HFFc6 (cell line): ENCODE measurements around the gene PTPA. TPM values are rescaled to one million over a fixed set of nuclear protein-coding genes. Genes with fewer than 3 reads are reported as not detected.
A peak's percentile ranks its signal among the peaks of the same experiment; 100 is the strongest.
"Not testable (repeated sequence)": the region's sequence is repeated elsewhere in the genome, so short reads cannot be mapped to it uniquely, and the experiment has no call there.

ENCODE experiments used
- DNase-seq: peaks from one replicate; pipeline ENCODE4 v3.0.0-alpha.2; 2018
- H3K27ac Mint-ChIP-seq: 2 replicates; pipeline ENCODE4 v1.8.0; 2020; ENCODE audit warnings: mild to moderate bottlenecking, mixed read lengths
- H3K27me3 Mint-ChIP-seq: 2 replicates; pipeline ENCODE4 v1.8.0; 2021; ENCODE audit warnings: mild to moderate bottlenecking, moderate library complexity, mixed read lengths; ENCODE audit not compliant: insufficient read depth
- H3K36me3 Mint-ChIP-seq: 2 replicates; pipeline ENCODE4 v1.8.0; 2021; ENCODE audit warnings: low read depth, mixed read lengths
- H3K4me1 Mint-ChIP-seq: 2 replicates; pipeline ENCODE4 v1.8.0; 2020; ENCODE audit warnings: low read depth, mixed read lengths
- H3K4me3 Mint-ChIP-seq: 2 replicates; pipeline ENCODE4 v1.8.0; 2020; ENCODE audit warnings: mild to moderate bottlenecking, moderate library complexity, mixed read lengths
- H3K9me3 Mint-ChIP-seq: 2 replicates; pipeline ENCODE4 v1.8.0; 2020; ENCODE audit warnings: mild to moderate bottlenecking, mixed read lengths
- total RNA-seq, 6 experiments: library from RNA; stranded (reverse); fragmentation: NEBNext Ultra II Directional; extraction: Animal tissue kit (Norgen Biotek cat#: 25700); gene quantifications; 2 replicates in 1 of 6; 3 replicates in 5 of 6; pipeline ENCODE4 v1.2.3, GENCODE V29; 2021
- TF ChIP-seq, protein P1 (sequence below): fragments of 200-600 bp; sonication (generic); IDR thresholded peaks from 2 replicates; pipeline ENCODE4 v1.5.0; 2021; ENCODE audit warnings: antibody characterized with exemption, mild to moderate bottlenecking

The PTPA gene
- total RNA-seq, 6 experiments from 2014 or later = 153 to 170 (median 162) TPM

DNA sequence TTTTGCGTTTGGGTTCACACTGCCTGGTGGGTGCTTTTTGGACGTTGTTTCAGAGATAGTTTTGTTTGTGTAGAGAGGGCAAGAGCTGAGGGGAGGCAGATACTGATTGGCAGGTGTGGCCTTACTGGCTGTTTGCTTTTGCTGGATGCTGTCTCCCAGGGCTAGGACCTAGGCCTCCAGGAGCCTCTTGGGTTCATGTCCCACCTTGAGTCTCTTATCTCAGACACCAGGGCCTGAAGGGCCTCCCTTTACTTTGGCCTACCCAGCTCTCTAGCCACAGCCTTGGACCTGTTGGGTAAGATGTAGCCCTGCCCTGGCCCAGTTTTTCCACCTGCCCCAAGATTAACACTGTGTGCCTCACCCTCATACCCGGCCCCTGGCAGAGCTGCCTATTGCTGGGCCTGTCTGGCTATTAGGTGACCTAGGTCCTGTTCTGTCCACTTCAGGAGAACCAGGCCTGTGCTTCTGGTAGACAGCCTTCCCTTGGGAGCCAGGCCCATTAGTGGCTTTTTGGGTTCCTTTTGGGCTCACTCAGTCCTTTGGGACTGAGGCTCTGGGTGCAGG is 13.4 kb downstream of the PTPA start:
- Mint-ChIP-seq H3K4me3 (no peak overlapping the region), H3K36me3 (peaks cover 16% of the 10 kb centered on the region), H3K27me3 (no peaks in the 10 kb centered on the region; the same call in 1 of the 2 replicates), H3K4me1 (peaks cover 22% of the 10 kb centered on the region), H3K27ac (peak overlapping the region; percentile 6; the same call in 1 of the 2 replicates), H3K9me3 (no peaks in the 10 kb centered on the region)
- TF ChIP-seq, protein P1, sequence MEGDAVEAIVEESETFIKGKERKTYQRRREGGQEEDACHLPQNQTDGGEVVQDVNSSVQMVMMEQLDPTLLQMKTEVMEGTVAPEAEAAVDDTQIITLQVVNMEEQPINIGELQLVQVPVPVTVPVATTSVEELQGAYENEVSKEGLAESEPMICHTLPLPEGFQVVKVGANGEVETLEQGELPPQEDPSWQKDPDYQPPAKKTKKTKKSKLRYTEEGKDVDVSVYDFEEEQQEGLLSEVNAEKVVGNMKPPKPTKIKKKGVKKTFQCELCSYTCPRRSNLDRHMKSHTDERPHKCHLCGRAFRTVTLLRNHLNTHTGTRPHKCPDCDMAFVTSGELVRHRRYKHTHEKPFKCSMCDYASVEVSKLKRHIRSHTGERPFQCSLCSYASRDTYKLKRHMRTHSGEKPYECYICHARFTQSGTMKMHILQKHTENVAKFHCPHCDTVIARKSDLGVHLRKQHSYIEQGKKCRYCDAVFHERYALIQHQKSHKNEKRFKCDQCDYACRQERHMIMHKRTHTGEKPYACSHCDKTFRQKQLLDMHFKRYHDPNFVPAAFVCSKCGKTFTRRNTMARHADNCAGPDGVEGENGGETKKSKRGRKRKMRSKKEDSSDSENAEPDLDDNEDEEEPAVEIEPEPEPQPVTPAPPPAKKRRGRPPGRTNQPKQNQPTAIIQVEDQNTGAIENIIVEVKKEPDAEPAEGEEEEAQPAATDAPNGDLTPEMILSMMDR = no peak
- no peak for DNase-seq

DNA sequence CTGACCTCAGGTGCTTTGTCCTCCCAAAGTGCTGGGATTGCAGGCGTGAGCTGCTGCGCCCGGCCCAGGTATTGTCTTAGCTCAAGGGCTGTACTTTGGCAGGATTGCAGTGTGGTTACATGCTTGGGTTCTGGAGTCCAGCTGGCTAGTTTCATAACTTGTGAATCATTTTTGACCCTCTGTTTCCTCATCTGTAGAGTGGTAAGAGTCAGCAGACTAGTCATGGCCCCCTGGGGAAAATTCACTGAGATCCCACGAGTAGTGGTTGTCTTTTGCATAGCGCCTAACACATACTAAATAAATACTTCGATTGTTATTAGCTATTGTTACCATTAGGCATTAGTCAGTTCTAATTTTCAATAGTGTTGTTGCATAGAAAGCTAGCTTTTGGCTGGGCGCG is 14.3 kb downstream of the PTPA start:
- H3K36me3 Mint-ChIP-seq = peaks cover 17% of the 10 kb centered on the region
- DNase-seq = peak; percentile 74
- peak overlapping the region; percentile 49 for H3K27ac Mint-ChIP-seq
- no peaks in the 10 kb centered on the region for H3K9me3 Mint-ChIP-seq
- TF ChIP-seq, protein P1 = no peak
- no peaks in the 10 kb centered on the region; the same call in 1 of the 2 replicates for H3K27me3 Mint-ChIP-seq
- H3K4me1 Mint-ChIP-seq = peaks cover 22% of the 10 kb centered on the region
- H3K4me3 Mint-ChIP-seq = no peak overlapping the region

DNA sequence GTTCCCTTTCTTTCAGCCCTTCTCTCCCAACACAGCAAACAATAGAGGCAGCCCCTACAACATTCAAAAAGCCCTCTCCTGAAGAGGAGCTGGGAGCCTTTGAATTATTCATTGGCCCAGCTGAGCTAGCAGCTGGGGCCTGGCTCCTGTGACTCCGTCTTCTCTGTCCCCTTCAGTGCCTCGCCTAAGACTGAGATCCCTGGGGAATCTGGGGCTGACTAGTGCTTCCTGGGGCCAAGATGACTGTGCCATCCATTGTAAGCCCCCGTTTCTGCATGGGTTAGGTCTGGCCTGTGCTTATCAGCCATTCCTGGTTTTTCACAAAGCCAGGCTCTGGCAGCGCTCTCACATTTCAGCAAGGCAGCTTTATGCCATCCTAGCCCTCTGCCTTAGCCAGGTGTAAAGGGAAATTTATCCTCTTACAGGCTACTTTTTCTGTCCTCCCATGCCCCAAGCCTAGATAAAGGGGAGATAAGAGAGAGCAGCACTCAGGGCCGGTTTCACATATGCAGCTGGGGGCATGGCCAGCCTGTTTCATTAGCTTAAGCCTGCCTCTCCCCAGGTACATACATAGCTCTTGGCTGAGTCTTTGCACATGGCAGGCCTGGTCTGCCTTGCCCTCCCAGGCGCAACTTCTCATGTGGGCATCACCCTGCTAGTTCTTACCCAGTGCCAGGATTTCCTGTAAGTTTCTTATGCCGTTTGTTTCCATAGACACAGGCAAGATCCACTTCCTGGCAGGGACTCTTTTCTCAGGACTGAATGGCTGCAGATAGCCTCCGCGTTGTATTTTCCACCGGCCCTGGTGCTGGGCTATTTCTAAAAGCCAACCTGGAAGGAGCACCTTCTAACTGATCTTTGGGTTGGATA is 15.8 kb downstream of the PTPA start:
- Mint-ChIP-seq H3K4me1 (peaks cover 20% of the 10 kb centered on the region), H3K4me3 (no peak overlapping the region), H3K27ac (no peak overlapping the region), H3K9me3 (no peaks in the 10 kb centered on the region), H3K36me3 (peaks cover 25% of the 10 kb centered on the region), H3K27me3 (no peaks in the 10 kb centered on the region; the same call in 1 of the 2 replicates)
- no peak for DNase-seq
- TF ChIP-seq, protein P1 = no peak

DNA sequence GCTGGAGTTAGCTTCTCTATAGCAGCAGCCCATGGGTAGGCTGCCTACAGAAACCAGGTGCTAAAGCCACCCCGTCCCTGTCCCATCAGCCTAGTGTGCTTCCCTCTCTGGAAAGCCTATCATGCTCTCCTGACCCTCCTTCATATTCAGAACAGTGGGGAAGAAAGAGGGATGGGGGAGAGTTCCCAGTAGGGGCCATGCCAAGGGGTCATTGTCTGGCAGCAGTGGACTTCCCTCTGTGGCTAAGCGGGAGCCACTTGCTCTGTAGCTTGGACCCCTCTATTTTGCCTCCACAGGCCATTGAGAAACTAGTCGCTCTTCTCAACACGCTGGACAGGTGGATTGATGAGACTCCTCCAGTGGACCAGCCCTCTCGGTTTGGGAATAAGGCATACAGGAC is 17.5 kb downstream of the PTPA start:
- no peak overlapping the region for H3K27ac Mint-ChIP-seq
- H3K4me3 Mint-ChIP-seq = no peak overlapping the region
- peaks cover 27% of the 10 kb centered on the region for H3K36me3 Mint-ChIP-seq
- H3K27me3 Mint-ChIP-seq = no peaks in the 10 kb centered on the region; the same call in 1 of the 2 replicates
- DNase-seq = no peak
- H3K4me1 Mint-ChIP-seq = peaks cover 21% of the 10 kb centered on the region
- TF ChIP-seq, protein P1 = no peak
- no peaks in the 10 kb centered on the region for H3K9me3 Mint-ChIP-seq

DNA sequence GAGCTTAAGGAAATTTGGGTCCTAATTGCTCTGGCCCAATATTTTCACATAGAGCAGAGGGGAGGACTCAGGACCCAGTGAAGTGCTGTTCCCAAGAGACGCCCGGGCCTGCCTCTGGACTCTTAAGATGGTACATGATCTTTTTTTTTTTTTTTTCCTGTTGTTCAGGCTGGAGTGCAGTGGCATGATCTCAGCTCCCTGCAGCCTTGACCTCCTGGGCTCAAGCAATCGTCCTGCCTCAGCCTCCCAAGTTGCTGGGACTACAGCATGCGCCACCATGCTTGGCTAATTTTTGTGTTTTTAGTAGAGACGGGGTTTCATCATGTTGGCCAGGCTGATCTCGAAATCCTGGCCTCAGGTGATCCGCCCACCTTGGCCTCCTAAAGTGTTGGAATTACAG is 19.1 kb downstream of the PTPA start:
- not testable (repeated sequence) for DNase-seq, H3K9me3 Mint-ChIP-seq, H3K4me3 Mint-ChIP-seq, H3K27me3 Mint-ChIP-seq, H3K27ac Mint-ChIP-seq
- H3K36me3 Mint-ChIP-seq = peaks cover 24% of the 10 kb centered on the region; the same call in 1 of the 2 replicates
- peaks cover 13% of the 10 kb centered on the region for H3K4me1 Mint-ChIP-seq

DNA sequence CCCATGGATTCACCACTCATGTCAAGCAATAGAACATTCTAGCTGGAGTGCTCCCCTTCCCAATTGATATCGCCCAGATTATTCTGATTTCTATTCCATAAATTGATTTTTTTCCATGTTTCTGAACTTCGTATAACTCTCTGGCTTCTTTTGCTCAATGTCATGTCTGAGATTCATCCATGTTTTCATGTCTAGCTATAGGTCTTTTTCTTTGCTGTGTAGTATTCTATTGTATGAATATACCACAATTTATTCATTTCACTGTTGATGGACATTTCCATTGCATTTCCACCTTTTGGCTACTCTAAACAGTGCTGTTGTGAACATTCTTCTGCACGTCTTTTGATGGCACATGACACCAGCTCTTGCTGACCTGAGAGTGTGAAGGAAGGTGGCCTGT is 19.6 kb downstream of the PTPA start:
- Mint-ChIP-seq H3K27ac (no peak overlapping the region), H3K4me3 (no peak overlapping the region), H3K4me1 (peaks cover 8% of the 10 kb centered on the region), H3K9me3 (no peaks in the 10 kb centered on the region), H3K36me3 (peaks cover 24% of the 10 kb centered on the region; the same call in 1 of the 2 replicates), H3K27me3 (no peaks in the 10 kb centered on the region; the same call in 1 of the 2 replicates)
- TF ChIP-seq, protein P1 = no peak
- no peak for DNase-seq
